ENCODE results near the gene PCDHGB2.
A peak's percentile ranks its signal among the peaks of the same experiment; 100 is the strongest.
"Not testable (repeated sequence)": the region's sequence is repeated elsewhere in the genome, so short reads cannot be mapped to it uniquely, and the experiment has no call there.

The PCDHGB2 gene

GRCh38 chr5:141387557-141388311, 27.9 kb downstream of the PCDHGB2 start, which contains the start of gene PCDHGB4:
Gene PCDHGB4, plus strand, starts transcription at chr5:141387698. Its CDS starts 187 bp downstream, at chr5:141387885.
- not testable (repeated sequence) for DNase-seq

DNA sequence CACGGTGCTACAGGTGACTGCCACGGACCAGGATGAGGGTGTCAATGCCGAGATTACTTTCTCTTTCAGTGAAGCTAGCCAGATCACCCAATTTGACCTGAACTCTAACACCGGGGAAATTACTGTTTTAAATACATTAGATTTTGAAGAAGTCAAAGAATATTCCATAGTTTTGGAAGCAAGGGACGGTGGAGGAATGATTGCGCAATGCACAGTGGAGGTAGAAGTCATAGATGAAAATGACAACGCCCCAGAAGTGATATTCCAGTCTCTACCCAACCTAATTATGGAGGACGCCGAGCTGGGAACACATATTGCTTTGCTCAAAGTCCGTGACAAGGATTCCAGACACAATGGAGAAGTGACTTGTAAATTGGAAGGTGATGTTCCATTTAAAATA, 28.9 kb downstream of the PCDHGB2 start:
- no peak for DNase-seq

DNA sequence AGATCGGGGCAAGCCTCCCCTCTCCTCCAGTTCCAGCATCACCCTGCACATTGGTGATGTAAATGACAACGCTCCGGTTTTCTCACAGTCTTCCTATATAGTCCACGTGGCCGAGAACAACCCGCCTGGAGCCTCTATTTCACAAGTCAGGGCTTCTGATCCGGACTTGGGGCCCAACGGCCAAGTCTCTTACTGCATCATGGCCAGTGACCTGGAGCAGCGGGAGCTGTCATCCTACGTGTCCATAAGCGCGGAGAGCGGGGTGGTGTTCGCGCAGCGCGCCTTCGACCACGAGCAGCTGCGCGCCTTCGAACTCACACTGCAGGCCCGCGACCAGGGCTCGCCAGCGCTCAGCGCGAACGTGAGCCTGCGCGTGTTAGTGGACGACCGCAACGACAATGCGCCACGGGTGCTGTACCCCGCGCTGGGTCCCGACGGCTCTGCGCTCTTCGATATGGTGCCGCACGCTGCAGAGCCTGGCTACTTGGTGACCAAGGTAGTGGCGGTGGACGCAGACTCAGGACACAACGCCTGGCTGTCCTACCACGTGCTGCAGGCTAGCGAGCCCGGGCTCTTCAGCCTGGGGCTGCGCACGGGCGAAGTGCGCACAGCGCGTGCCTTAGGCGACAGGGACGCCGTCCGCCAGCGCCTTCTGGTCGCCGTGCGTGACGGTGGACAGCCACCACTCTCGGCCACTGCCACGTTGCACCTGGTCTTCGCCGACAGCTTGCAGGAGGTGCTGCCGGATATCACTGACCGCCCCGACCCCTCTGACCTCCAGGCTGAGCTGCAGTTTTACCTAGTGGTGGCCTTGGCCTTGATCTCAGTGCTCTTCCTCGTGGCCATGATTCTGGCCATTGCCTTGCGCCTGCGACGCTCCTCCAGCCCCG, 29.6 kb downstream of the PCDHGB2 start:
- no peak for DNase-seq

DNA sequence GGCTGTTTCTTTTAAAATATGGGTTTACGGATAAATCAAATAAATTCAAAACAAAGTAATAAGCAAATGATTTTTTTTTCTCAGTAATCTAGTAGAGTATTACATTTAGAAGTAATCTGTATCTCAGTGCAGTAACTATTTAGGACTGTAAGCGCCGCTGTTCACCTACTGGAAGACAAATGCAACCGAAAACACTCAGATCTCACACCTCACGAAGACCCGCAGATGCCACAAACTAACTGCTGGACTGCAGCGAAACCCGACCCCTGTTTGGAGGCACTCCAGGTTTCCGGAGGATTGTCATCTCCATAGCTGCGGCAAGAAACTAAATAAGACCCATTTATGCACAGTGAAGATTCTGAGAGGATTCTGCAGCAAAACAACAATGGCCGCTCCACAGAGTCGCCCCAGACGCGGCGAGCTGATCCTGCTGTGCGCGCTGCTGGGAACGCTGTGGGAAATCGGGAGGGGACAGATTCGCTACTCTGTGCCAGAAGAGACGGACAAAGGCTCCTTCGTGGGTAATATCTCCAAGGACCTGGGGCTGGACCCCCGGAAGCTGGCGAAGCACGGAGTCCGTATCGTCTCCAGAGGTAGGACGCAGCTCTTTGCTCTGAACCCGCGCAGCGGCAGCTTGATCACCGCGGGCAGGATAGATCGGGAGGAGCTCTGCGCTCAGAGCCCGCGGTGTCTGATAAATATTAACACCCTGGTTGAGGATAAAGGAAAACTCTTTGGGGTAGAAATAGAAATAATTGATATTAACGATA, 32.8 kb downstream of the PCDHGB2 start, which contains the start of gene PCDHGA8:
TSS of gene PCDHGA8 (plus strand) at position 205 of the 770 bp plus-strand sequence. CDS start at position 386, 181 bp downstream.
- DNase-seq: no peak

DNA sequence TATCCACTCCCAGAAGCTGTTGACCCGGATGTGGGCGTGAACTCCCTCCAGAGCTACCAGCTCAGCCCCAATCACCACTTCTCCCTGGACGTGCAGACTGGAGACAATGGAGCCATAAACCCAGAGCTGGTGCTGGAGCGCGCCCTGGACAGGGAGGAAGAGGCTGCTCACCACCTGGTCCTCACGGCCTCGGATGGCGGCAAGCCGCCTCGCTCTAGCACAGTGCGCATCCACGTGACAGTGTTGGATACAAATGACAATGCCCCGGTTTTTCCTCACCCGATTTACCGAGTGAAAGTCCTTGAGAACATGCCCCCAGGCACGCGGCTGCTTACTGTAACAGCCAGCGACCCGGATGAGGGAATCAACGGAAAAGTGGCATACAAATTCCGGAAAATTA, 33.5 kb downstream of the PCDHGB2 start:
- DNase-seq: no peak

DNA sequence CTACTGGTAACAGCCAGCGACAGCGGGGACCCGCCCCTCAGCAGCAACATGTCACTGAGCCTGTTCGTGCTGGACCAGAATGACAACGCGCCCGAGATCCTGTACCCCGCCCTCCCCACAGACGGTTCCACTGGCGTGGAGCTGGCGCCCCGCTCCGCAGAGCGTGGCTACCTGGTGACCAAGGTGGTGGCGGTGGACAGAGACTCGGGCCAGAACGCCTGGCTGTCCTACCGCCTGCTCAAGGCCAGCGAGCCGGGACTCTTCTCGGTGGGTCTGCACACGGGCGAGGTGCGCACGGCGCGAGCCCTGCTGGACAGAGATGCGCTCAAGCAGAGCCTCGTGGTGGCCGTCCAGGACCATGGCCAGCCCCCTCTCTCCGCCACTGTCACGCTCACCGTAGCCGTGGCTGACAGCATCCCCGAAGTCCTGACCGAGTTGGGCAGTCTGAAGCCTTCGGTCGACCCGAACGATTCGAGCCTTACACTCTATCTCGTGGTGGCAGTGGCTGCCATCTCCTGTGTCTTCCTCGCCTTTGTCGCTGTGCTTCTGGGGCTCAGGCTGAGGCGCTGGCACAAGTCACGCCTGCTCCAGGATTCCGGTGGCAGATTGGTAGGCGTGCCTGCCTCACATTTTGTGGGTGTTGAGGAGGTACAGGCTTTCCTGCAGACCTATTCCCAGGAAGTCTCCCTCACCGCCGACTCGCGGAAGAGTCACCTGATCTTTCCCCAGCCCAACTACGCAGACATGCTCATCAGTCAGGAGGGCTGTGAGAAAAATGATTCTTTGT, 34.8 kb downstream of the PCDHGB2 start:
- not testable (repeated sequence) for DNase-seq

DNA sequence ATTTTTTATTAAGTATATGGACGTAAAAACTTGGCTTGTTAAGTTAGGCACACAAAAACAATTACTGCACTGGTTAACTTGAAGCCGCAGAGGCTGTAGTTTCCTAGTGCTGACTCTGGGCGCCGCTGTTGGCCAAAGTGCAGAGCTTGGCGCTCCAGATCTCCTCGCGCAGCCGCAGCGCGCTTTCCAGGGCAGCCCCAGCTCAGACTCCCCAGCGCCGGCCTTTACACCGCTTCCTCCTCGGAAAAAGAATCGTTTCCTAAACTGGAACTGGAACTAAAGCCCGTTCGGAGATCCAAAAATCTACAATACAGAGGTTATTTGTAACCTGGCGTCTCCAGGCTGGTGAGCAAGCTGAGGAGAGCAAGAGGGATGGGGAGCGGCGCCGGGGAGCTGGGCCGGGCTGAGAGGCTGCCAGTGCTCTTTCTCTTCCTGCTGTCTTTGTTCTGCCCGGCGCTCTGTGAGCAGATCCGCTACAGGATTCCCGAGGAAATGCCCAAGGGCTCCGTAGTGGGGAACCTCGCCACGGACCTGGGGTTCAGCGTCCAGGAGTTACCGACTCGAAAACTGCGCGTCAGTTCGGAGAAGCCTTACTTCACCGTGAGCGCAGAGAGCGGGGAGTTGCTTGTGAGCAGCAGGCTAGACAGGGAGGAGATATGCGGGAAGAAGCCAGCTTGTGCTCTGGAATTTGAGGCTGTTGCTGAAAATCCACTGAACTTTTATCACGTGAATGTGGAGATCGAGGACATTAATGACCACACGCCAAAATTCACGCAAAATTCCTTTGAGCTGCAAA, 38.2 kb downstream of the PCDHGB2 start, which contains the start of gene PCDHGB5:
TSS of gene PCDHGB5 (plus strand) at position 192 of the 796 bp plus-strand sequence. CDS start at position 373, 181 bp downstream.
- DNase-seq: peak; percentile 26

DNA sequence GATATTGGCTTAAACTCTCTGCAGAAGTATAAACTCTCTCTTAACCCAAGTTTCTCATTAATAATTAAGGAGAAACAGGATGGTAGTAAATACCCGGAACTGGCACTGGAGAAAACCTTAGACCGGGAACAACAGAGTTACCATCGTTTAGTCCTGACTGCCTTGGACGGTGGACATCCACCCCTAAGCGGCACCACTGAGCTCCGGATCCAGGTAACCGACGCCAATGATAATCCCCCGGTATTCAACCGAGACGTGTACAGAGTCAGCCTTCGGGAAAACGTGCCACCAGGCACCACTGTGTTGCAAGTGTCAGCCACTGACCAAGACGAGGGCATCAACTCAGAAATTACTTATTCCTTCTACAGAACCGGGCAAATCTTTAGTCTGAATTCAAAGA, 38.8 kb downstream of the PCDHGB2 start:
- DNase-seq: no peak

DNA sequence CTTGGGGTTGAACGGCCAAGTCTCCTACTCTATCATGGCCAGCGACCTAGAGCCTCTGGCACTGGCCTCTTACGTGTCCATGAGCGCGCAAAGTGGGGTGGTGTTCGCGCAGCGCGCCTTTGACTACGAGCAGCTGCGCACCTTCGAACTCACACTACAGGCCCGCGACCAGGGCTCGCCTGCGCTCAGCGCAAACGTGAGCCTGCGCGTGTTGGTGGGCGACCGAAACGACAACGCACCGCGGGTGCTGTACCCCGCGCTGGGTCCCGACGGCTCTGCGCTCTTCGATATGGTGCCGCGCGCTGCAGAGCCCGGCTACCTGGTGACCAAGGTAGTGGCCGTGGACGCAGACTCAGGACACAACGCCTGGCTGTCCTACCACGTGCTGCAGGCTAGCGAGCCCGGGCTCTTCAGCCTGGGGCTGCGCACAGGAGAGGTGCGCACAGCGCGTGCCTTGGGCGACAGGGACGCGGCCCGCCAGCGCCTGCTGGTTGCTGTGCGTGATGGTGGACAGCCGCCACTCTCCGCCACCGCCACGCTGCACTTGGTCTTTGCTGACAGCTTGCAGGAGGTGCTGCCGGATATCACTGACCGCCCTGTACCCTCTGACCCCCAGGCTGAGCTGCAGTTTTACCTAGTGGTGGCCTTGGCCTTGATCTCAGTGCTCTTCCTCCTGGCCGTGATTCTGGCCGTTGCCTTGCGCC, 39.9 kb downstream of the PCDHGB2 start:
- no peak for DNase-seq

DNA sequence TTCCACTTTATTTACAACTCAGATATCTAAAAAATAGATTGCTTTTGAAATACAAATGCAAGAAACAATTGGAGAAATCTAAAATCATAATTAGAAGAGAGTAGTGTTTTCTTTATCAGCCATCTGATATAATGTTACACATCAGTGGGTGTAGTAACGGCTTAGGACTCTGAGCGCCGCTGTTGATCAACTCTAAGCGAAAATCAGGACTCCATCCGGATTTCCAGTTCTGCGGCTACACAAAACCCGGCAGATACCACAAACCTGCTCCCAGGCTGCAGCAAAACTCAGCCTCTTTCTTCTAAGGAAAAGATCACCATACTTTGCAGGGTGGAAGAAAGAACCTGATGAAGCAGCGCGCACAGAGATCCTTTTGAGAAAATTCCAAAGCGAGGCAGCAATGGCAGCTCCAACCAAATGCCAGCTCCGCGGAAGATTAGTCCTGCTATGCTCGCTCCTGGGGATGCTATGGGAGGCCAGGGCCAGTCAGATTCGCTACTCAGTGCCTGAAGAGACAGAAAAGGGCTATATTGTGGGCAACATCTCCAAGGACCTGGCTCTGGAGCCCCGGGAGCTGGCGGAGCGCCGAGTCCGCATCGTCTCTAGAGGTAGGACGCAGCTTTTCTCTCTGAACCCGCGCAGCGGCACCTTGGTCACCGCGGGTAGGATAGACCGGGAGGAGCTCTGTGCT, 42.9 kb downstream of the PCDHGB2 start, which contains the start of gene PCDHGA9:
TSS of gene PCDHGA9 (plus strand) at position 226 of the 691 bp plus-strand sequence. CDS start at position 401, 175 bp downstream.
- no peak for DNase-seq

- DNase-seq: no peak
Observed at GRCh38 chr5:141403387-141403786, 43.6 kb downstream of the PCDHGB2 start.

DNA sequence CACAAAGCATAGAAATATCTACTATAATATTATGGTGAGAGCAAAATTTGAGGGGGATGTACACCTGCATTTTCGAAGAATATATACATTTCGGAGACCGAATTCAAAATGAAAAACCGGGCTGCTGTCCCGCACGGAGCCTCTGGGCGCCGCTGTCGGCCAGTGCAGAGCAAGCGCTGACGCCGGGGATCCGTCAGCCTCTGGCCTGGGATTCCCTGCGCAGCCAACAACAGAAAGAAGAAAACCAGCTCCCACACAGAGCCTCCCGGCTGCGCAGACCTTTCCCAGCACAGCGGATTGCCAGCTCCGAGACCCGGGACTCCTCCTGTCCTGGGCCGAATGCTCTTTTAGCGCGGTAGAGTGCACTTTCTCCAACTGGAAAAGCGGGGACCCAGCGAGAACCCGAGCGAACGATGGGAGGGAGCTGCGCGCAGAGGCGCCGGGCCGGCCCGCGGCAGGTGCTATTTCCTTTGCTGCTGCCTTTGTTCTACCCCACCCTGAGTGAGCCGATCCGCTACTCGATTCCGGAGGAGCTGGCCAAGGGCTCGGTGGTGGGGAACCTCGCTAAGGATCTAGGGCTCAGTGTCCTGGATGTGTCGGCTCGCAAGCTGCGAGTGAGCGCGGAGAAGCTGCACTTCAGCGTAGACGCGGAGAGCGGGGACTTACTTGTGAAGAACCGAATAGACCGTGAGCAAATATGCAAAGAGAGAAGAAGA, 48.2 kb downstream of the PCDHGB2 start, which contains the start of gene PCDHGB6:
TSS of gene PCDHGB6 (plus strand) at position 232 of the 716 bp plus-strand sequence. CDS start at position 414, 182 bp downstream.
- DNase-seq: peak; percentile 31

DNA sequence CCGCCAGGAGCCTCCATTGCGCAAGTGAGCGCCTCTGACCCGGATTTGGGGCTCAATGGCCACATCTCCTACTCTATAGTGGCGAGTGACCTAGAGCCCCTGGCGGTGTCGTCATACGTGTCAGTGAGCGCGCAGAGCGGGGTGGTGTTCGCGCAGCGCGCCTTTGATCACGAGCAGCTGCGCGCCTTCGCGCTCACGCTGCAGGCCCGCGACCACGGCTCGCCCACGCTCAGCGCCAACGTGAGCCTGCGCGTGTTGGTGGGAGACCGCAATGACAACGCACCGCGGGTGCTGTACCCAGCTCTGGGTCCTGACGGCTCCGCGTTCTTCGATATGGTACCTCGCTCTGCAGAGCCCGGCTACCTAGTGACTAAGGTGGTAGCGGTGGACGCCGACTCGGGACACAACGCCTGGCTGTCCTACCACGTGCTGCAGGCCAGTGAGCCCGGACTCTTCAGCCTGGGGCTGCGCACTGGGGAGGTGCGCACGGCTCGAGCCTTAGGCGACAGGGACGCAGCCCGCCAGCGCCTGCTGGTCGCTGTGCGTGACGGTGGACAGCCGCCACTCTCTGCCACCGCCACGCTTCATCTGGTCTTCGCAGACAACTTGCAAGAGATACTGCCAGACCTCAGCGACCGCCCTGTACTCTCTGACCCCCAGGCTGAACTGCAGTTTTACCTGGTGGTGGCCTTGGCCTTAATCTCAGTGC, 50.0 kb downstream of the PCDHGB2 start:
- DNase-seq: no peak

- DNase-seq: no peak
Observed at GRCh38 chr5:141411575-141411974, 51.8 kb downstream of the PCDHGB2 start.

Data from stimulated activated CD4-positive, alpha-beta T cell treated with anti-CD3 and anti-CD28 coated beads, Interleukin-4, amount 100 ng/mL, for 24 hours (primary cell).